ENCODE results near the gene CCDC28B.

The CCDC28B gene

GRCh38 chr1:32208469-32208868, 8.1 kb downstream of the CCDC28B start:
- TF ChIP-seq RAD21 (IDR thresholded peaks at IDR 0.05; ENCODE audit: low read depth) (no peak), CEBPB (IDR thresholded peaks at IDR 0.05) (no peak), NFIC (IDR thresholded peaks at IDR 0.05) (no peak), TEAD4 (IDR thresholded peaks at IDR 0.05) (no peak), EP300 (IDR thresholded peaks at IDR 0.05; ENCODE audit: borderline replicate concordance) (no peak), YY1 (IDR thresholded peaks at IDR 0.05; ENCODE audit: low read depth) (no peak)
- TF ChIP-seq, protein P1, sequence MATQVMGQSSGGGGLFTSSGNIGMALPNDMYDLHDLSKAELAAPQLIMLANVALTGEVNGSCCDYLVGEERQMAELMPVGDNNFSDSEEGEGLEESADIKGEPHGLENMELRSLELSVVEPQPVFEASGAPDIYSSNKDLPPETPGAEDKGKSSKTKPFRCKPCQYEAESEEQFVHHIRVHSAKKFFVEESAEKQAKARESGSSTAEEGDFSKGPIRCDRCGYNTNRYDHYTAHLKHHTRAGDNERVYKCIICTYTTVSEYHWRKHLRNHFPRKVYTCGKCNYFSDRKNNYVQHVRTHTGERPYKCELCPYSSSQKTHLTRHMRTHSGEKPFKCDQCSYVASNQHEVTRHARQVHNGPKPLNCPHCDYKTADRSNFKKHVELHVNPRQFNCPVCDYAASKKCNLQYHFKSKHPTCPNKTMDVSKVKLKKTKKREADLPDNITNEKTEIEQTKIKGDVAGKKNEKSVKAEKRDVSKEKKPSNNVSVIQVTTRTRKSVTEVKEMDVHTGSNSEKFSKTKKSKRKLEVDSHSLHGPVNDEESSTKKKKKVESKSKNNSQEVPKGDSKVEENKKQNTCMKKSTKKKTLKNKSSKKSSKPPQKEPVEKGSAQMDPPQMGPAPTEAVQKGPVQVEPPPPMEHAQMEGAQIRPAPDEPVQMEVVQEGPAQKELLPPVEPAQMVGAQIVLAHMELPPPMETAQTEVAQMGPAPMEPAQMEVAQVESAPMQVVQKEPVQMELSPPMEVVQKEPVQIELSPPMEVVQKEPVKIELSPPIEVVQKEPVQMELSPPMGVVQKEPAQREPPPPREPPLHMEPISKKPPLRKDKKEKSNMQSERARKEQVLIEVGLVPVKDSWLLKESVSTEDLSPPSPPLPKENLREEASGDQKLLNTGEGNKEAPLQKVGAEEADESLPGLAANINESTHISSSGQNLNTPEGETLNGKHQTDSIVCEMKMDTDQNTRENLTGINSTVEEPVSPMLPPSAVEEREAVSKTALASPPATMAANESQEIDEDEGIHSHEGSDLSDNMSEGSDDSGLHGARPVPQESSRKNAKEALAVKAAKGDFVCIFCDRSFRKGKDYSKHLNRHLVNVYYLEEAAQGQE (IDR thresholded peaks at IDR 0.05; ENCODE audit: low read depth): no peak

GRCh38 chr1:32208891-32209328, 8.5 kb downstream of the CCDC28B start, which contains the start of gene DCDC2B:
Gene DCDC2B, plus strand, starts transcription at chr1:32209089. Its CDS starts 5 bp downstream, at chr1:32209094.
- TF ChIP-seq EGR1 (IDR thresholded peaks at IDR 0.05) (no peak), CREB1 (IDR thresholded peaks at IDR 0.05; ENCODE audit: low read depth) (no peak), MAX (IDR thresholded peaks at IDR 0.05) (no peak), CEBPB (IDR thresholded peaks at IDR 0.05) (no peak), TAF1 (IDR thresholded peaks at IDR 0.05; ENCODE audit: low read depth) (no peak), TEAD4 (IDR thresholded peaks at IDR 0.05) (no peak), USF1 (IDR thresholded peaks at IDR 0.05) (no peak), YY1 (IDR thresholded peaks at IDR 0.05; ENCODE audit: low read depth) (0 out of 2 replicates have a peak, but pooled peaks have one; percentile 12), TCF12 (IDR thresholded peaks at IDR 0.05; ENCODE audit: low read depth) (no peak), ZBTB7A (IDR thresholded peaks at IDR 0.05; ENCODE audit: low read depth) (no peak), EP300 (IDR thresholded peaks at IDR 0.05; ENCODE audit: borderline replicate concordance) (no peak), NFIC (IDR thresholded peaks at IDR 0.05) (peak; percentile 55; the same call in 1 of the 2 replicates), RAD21 (IDR thresholded peaks at IDR 0.05; ENCODE audit: low read depth) (no peak), FOXM1 (IDR thresholded peaks at IDR 0.05; ENCODE audit: borderline replicate concordance, low read depth) (no peak)
- TF ChIP-seq, protein P1 (IDR thresholded peaks at IDR 0.05; ENCODE audit: low read depth): no peak

GRCh38 chr1:32215629-32216480, 15.5 kb downstream of the CCDC28B start:
- TF ChIP-seq CREB1 (IDR thresholded peaks at IDR 0.05; ENCODE audit: low read depth) (no peak), RAD21 (IDR thresholded peaks at IDR 0.05; ENCODE audit: low read depth) (peak; percentile 72)

DNA sequence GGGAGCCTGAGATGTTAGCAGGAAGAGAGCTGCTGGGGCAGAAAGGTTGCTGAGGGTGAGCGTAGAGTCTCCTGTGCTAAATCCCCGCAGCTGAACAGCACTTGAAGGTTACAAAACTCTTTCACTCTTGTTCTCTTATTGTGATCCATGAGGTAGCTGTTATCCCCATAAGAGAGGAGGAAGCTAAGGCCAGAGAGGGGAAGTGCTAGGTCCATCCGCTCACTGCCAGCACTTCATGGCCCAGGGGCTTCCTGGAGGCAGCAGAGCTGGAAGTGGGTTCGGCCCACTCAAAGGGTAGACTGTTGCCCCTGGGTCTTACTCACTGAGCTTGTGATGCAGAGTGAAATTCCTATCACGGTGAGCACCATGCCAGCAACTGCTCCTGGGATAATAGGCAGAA, 16.2 kb downstream of the CCDC28B start:
- no peak for TF ChIP-seq CREB1 (IDR thresholded peaks at IDR 0.05; ENCODE audit: low read depth)
- TF ChIP-seq USF1 (IDR thresholded peaks at IDR 0.05): no peak
- TF ChIP-seq, protein P1 (IDR thresholded peaks at IDR 0.05; ENCODE audit: low read depth): no peak
- no peak for TF ChIP-seq TEAD4 (IDR thresholded peaks at IDR 0.05)
- TF ChIP-seq EGR1 (IDR thresholded peaks at IDR 0.05): no peak
- TF ChIP-seq FOXM1 (IDR thresholded peaks at IDR 0.05; ENCODE audit: borderline replicate concordance, low read depth): no peak
- no peak for TF ChIP-seq CEBPB (IDR thresholded peaks at IDR 0.05)
- TF ChIP-seq YY1 (IDR thresholded peaks at IDR 0.05; ENCODE audit: low read depth): no peak
- no peak for TF ChIP-seq TAF1 (IDR thresholded peaks at IDR 0.05; ENCODE audit: low read depth)
- TF ChIP-seq NFIC (IDR thresholded peaks at IDR 0.05): no peak
- no peak for TF ChIP-seq EP300 (IDR thresholded peaks at IDR 0.05; ENCODE audit: borderline replicate concordance)
- TF ChIP-seq RAD21 (IDR thresholded peaks at IDR 0.05; ENCODE audit: low read depth): no peak
- TF ChIP-seq TCF12 (IDR thresholded peaks at IDR 0.05; ENCODE audit: low read depth): no peak
- no peak for TF ChIP-seq MAX (IDR thresholded peaks at IDR 0.05)
- TF ChIP-seq ZBTB7A (IDR thresholded peaks at IDR 0.05; ENCODE audit: low read depth): no peak
